Epithelial cell of proximal tubule (primary cell): ENCODE results near the gene NPAS4. TPM values are rescaled to one million over a fixed set of nuclear protein-coding genes. Genes with fewer than 3 reads are reported as not detected.
"Not testable (repeated sequence)": the region's sequence is repeated elsewhere in the genome, so short reads cannot be mapped to it uniquely, and the experiment has no call there.

Source experiments
- DNase-seq: peaks from one replicate; pipeline ENCODE4 v3.0.0-alpha.2; 2011; ENCODE audit warnings: low read depth
- H3K4me3 ChIP-seq: 2 replicates; pipeline ENCODE4 v1.5.1; 2011; ENCODE audit warnings: low read depth, mild to moderate bottlenecking, low read length
- total RNA-seq: library from RNA; depleted of rRNA; stranded (reverse); fragments of >200 nt; gene quantifications from 2 replicates; pipeline ENCODE4 v1.2.3, GENCODE V29; 2015
- TF ChIP-seq, protein P1 (sequence below): conservative IDR thresholded peaks from 2 replicates; pipeline ENCODE4 v1.5.1; 2012; ENCODE audit warnings: low read depth, mild to moderate bottlenecking, low read length

NPAS4 gene
- not detected in 2 replicates for total RNA-seq

DNA sequence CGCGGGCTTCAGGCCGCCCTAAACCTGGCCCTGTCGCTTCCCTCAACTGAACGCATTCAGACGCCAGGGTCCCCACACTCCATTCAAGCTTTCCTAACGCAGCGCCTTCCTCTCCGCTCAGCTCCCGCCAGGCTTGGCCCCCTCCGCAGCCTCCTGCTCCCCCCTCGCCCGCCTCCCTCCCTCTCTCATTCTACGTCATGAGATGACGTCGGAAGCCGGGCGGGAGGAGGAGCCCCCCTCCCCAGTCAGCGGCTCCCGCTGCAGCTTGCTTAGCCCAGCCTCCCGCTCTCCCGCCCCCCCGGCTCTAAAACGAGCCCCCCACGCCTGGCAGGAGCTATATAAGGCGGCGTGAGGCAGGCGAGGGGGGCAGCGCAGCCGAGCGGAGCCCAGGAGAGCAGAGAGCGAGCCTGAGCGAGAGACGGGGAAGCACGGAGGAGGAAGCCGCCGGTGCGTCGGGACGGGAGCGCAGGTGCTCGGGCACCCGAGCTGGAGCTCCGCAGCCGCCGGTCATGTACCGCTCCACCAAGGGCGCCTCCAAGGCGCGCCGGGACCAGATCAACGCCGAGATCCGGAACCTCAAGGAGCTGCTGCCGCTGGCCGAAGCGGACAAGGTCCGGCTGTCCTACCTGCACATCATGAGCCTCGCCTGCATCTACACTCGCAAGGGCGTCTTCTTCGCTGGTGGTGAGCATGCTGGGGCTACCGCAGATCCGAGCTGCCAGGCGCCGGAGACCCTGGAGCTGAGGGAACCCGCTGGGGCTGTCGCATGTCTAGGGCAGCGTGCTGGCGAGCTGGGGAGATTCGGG is at the start of gene NPAS4:
Gene NPAS4 (plus strand): TSS at position 365 of the 806 bp plus-strand sequence. CDS start 145 bp downstream, at position 510.
- H3K4me3 ChIP-seq, result no peak within 1 kb of the TSS
- TF ChIP-seq, protein P1, sequence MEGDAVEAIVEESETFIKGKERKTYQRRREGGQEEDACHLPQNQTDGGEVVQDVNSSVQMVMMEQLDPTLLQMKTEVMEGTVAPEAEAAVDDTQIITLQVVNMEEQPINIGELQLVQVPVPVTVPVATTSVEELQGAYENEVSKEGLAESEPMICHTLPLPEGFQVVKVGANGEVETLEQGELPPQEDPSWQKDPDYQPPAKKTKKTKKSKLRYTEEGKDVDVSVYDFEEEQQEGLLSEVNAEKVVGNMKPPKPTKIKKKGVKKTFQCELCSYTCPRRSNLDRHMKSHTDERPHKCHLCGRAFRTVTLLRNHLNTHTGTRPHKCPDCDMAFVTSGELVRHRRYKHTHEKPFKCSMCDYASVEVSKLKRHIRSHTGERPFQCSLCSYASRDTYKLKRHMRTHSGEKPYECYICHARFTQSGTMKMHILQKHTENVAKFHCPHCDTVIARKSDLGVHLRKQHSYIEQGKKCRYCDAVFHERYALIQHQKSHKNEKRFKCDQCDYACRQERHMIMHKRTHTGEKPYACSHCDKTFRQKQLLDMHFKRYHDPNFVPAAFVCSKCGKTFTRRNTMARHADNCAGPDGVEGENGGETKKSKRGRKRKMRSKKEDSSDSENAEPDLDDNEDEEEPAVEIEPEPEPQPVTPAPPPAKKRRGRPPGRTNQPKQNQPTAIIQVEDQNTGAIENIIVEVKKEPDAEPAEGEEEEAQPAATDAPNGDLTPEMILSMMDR, result no peak
- no peak for DNase-seq

- no peak for DNase-seq
- TF ChIP-seq, protein P1, result no peak
- peak within 1 kb of the TSS; percentile 66 for H3K4me3 ChIP-seq
Measured at GRCh38 chr11:66371627-66372415, 49.0 kb upstream of the NPAS4 start, which contains the start of gene SLC29A2. TSS of gene SLC29A2 (minus strand) at chr11:66371760. CDS start at chr11:66371591, 169 bp downstream.

GRCh38 chr11:66373265-66373664 is 47.6 kb upstream of the NPAS4 start:
- H3K4me3 ChIP-seq, result no peak overlapping the region
- DNase-seq, result no peak
- TF ChIP-seq, protein P1, result no peak

- not testable (repeated sequence) for DNase-seq, H3K4me3 ChIP-seq
Measured at GRCh38 chr11:66373690-66374287, 47.0 kb upstream of the NPAS4 start.

- H3K4me3 ChIP-seq, result not testable (repeated sequence)
- peak; percentile 19 for DNase-seq
Measured at GRCh38 chr11:66380264-66380663, 40.6 kb upstream of the NPAS4 start.

DNA sequence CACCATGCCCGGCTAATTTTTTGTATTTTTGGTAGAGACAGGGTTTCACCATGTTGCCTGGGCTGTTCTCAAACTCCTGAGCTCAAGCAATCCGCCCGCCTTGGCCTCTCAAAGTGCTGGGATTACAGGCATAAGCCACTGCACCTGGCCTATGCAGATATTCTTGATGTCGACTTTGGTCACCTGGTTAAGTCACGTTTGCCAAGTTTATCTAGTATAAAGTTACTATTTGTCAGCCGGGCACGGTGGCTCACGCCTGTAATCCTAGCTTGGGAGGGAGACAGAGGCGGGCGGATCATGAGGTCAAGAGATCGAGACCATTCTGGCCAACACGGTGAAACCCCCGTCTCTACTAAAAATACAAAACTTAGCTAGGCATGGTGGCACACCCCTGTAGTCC is 36.5 kb upstream of the NPAS4 start:
- DNase-seq, H3K4me3 ChIP-seq: not testable (repeated sequence)

DNA sequence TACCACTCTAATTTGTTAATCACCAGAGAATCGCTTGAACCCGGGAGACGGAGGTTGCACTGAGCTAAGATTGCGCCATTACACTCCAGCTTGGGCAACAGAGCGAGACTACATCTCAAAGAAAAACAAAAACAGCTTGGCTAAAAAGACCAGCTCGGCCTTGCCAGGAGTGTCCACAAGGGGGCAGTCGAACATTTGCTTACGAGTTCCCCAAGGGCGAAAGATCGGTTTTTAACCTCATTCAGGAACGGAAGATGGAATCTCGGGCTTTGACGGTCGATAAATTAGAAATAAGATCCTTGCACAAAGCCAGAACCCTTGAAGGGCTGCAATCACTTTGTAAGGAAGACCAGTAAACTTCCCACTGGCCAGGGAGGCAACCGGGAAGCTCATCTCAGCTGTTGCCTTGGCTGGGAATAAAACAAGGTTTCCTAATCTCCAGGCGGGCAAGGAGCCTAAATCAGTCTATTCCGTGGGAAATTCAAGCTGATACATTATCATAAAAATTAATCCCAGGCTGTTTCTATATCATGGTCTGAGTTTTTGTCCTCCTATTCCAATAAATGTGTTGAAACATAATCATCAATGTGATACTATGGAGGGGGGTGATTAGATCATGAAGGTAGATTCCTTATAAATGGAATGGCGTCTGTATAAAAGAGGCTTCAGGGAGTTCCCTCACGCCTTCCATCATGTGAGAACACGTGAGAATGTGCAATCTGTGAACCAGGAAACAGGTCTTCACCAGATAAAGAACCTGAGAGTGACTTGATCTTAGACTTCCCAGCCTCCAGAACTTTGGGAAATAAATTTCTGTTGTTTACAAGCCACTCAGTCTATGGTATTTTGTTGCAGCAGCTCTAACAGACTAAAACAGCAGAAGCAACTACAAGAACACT is 34.4 kb upstream of the NPAS4 start:
- H3K4me3 ChIP-seq, result peak overlapping the region; percentile 0
- DNase-seq, result peak; percentile 69
- TF ChIP-seq, protein P1, result peak; percentile 97
